Inflammatory macrophage (primary cell): Measurements from ENCODE around the gene UBXN2A.
"Not testable (repeated sequence)": the region's sequence is repeated elsewhere in the genome, so short reads cannot be mapped to it uniquely, and the experiment has no call there.

Experiments
- DNase-seq, 2 donors: peaks; one replicate each; pipeline ENCODE4 v3.0.0-alpha.2; 2020 to 2022

UBXN2A gene

GRCh38 chr2:24014902-24015301, 74.6 kb downstream of the UBXN2A start:
- not testable (repeated sequence) for DNase-seq

- DNase-seq: no peak
Measured at GRCh38 chr2:24015562-24016375, 75.5 kb downstream of the UBXN2A start.

- DNase-seq: no peak
Measured at GRCh38 chr2:24016376-24016761, 76.1 kb downstream of the UBXN2A start.

- no peak for DNase-seq
Measured at GRCh38 chr2:24016853-24017703, 76.8 kb downstream of the UBXN2A start.

GRCh38 chr2:24017711-24018110, 77.4 kb downstream of the UBXN2A start:
- DNase-seq: no peak

- DNase-seq: no peak
Measured at GRCh38 chr2:24018241-24018640, 78.0 kb downstream of the UBXN2A start.

GRCh38 chr2:24019729-24020128, 79.5 kb downstream of the UBXN2A start:
- no peak for DNase-seq

GRCh38 chr2:24020244-24020643, 80.0 kb downstream of the UBXN2A start:
- no peak for DNase-seq

GRCh38 chr2:24021122-24021998, 81.1 kb downstream of the UBXN2A start:
- no peak for DNase-seq

GRCh38 chr2:24022324-24022974, 82.2 kb downstream of the UBXN2A start:
- DNase-seq: no peak

- DNase-seq: no peak
Measured at GRCh38 chr2:24022975-24023575, 82.8 kb downstream of the UBXN2A start.

- DNase-seq: no peak
Measured at GRCh38 chr2:24024018-24024417, 83.8 kb downstream of the UBXN2A start.

- no peak for DNase-seq
Measured at GRCh38 chr2:24024996-24025663, 84.9 kb downstream of the UBXN2A start.

- DNase-seq: no peak
Measured at GRCh38 chr2:24026233-24026632, 86.0 kb downstream of the UBXN2A start.

- no peak for DNase-seq
Measured at GRCh38 chr2:24038786-24039499, 98.7 kb downstream of the UBXN2A start.

GRCh38 chr2:24040511-24040910, 100.2 kb downstream of the UBXN2A start:
- no peak for DNase-seq

GRCh38 chr2:24043133-24043532, 102.9 kb downstream of the UBXN2A start:
- DNase-seq: not testable (repeated sequence)

- DNase-seq: no peak
Measured at GRCh38 chr2:24045511-24046508, 105.5 kb downstream of the UBXN2A start.

GRCh38 chr2:24046599-24046929, 106.3 kb downstream of the UBXN2A start:
- DNase-seq: no peak
